ENCODE measurements around the gene EML3. TPM values are rescaled to one million over a fixed set of nuclear protein-coding genes. Genes with fewer than 3 reads are reported as not detected.
A peak's percentile ranks its signal among the peaks of the same experiment; 100 is the strongest.
"Not testable (repeated sequence)": the region's sequence is repeated elsewhere in the genome, so short reads cannot be mapped to it uniquely, and the experiment has no call there.

EML3 gene
- total and polyA plus RNA-seq, 12 donors = 9.7 to 198 (median 36.3) TPM

GRCh38 chr11:62569611-62570010, 43.0 kb downstream of the EML3 start:
- Histone ChIP-seq H3K36me3 (replicated peaks in 1 of 2) (peaks cover 0 to 78% of the 10 kb centered on the region in 2 donors), H3K4me1 (replicated peaks in 1 of 2) (peaks cover 7 to 27% of the 10 kb centered on the region in 2 donors), H3K4me3 (no peak overlapping the region), H3K9me3 (replicated peaks in 1 of 3) (no peaks in the 10 kb centered on the region), H3K27ac (no peak overlapping the region), H3K27me3 (no peaks in the 10 kb centered on the region)
- TF ChIP-seq CTCF (IDR thresholded peaks at IDR 0.05) (no peak), POLR2A (IDR thresholded peaks at IDR 0.05) (no peak)
- DNase-seq = no peak
- intact Hi-C loops (cut with DNase I) = no loop called here
- 59 to 73% (median 68%) methylated on average over 1 of the region's 1 CpG for WGBS, 4 donors

- WGBS, 4 donors = 69 to 83% (median 76%) methylated on average over 8 of the region's 8 CpGs
- intact Hi-C loops (cut with DNase I) = no loop called here
Observed at GRCh38 chr11:62567018-62567633, 45.4 kb downstream of the EML3 start.

GRCh38 chr11:62566247-62566646, 46.3 kb downstream of the EML3 start:
- H3K9me3 ChIP-seq (replicated peaks in 1 of 3) = no peaks in the 10 kb centered on the region
- WGBS, 4 donors = 93 to 94% (median 94%) methylated on average over 8 of the region's 8 CpGs
- intact Hi-C loops (cut with DNase I) = no loop called here
- TF ChIP-seq CTCF (IDR thresholded peaks at IDR 0.05) (no peak), POLR2A (IDR thresholded peaks at IDR 0.05) (no peak)
- H3K36me3 ChIP-seq (replicated peaks in 1 of 2) = peaks cover 0 to 97% of the 10 kb centered on the region in 2 donors
- peaks cover 0 to 8% of the 10 kb centered on the region in 2 donors for H3K4me1 ChIP-seq (replicated peaks in 1 of 2)
- no peak overlapping the region for H3K27ac ChIP-seq
- no peaks in the 10 kb centered on the region for H3K27me3 ChIP-seq
- no peak overlapping the region for H3K4me3 ChIP-seq
- DNase-seq = no peak

More at GRCh38 chr11:62567018-62567633, 45.4 kb downstream of the EML3 start:
- Histone ChIP-seq H3K4me3 (no peak overlapping the region), H3K27me3 (no peaks in the 10 kb centered on the region), H3K27ac (no peak overlapping the region), H3K36me3 (replicated peaks in 1 of 2) (peaks cover 0 to 97% of the 10 kb centered on the region in 2 donors), H3K9me3 (replicated peaks in 1 of 3) (no peaks in the 10 kb centered on the region), H3K4me1 (replicated peaks in 1 of 2) (peaks cover under 1 to 17% of the 10 kb centered on the region in 2 donors)
- TF ChIP-seq POLR2A (IDR thresholded peaks at IDR 0.05) (no peak), CTCF (IDR thresholded peaks at IDR 0.05) (no peak)
- DNase-seq = no peak

- Histone ChIP-seq H3K27me3 (no peaks in the 10 kb centered on the region), H3K27ac (no peak overlapping the region), H3K9me3 (replicated peaks in 1 of 3) (no peaks in the 10 kb centered on the region), H3K36me3 (replicated peaks in 1 of 2) (peaks cover 0 to 91% of the 10 kb centered on the region in 2 donors), H3K4me3 (no peak overlapping the region), H3K4me1 (replicated peaks in 1 of 2) (peaks cover 4 to 16% of the 10 kb centered on the region in 2 donors)
- 63 to 70% (median 69%) methylated on average over 5 of the region's 5 CpGs for WGBS, 4 donors
- DNase-seq = no peak
- intact Hi-C loops (cut with DNase I) = no loop called here
- TF ChIP-seq POLR2A (IDR thresholded peaks at IDR 0.05) (no peak), CTCF (IDR thresholded peaks at IDR 0.05) (no peak)
Observed at GRCh38 chr11:62565100-62565802, 47.3 kb downstream of the EML3 start.

- DNase-seq; H3K27me3 ChIP-seq; H3K9me3 ChIP-seq (replicated peaks in 1 of 3); H3K4me3 ChIP-seq: not testable (repeated sequence)
- intact Hi-C loops (cut with DNase I) = loop anchor here in 1 of 2 donors (5.0 kb wide), 1 partner anchor 139 kb away; no protein-coding TSS in a partner anchor
- WGBS, 4 donors = 63 to 71% (median 67%) methylated on average over 3 of the region's 3 CpGs
- Histone ChIP-seq H3K27ac (peak overlapping the region in 1 of 5 donors; percentile 85), H3K36me3 (replicated peaks in 1 of 2) (peaks cover 0 to 74% of the 10 kb centered on the region in 2 donors), H3K4me1 (replicated peaks in 1 of 2) (peaks cover 7 to 20% of the 10 kb centered on the region in 2 donors)
Observed at GRCh38 chr11:62561677-62562230, 50.8 kb downstream of the EML3 start.
